NT2/D1 (cell line): ENCODE results near the gene OPALIN.

ENCODE experiments used
- YY1 ChIP-seq: IDR thresholded peaks from 2 replicates; pipeline ENCODE4 v1.6.1; 2011; ENCODE audit not compliant: insufficient read length, insufficient read depth
- ZNF274 ChIP-seq: IDR thresholded peaks from 2 replicates; pipeline ENCODE4 v1.6.1; 2011; ENCODE audit warnings: mild to moderate bottlenecking, low read depth, low read length

DNA sequence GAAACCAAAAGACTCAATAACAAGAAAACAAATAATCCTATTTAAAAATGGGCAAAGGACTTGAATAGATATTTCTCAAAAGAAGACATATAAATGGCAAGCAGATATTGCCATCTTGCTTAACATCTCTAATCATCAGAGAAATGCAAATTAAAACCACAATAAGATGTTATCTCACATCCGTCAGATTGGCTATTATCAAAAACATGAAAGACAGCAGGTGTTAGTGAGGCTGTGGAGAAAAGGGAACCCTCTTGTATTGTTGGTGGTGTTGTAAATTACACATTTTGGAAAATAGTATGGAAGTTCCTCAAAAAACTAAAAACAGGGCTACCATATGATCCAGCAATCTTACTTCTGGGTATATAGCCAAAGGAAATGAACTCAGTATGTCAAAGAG, 25.7 kb downstream of the OPALIN start:
- TF ChIP-seq ZNF274 (no peak), YY1 (no peak)
